Measurements from ENCODE around the gene AMDHD1. TPM values are rescaled to one million over a fixed set of nuclear protein-coding genes. Genes with fewer than 3 reads are reported as not detected.

AMDHD1 gene, protein sequence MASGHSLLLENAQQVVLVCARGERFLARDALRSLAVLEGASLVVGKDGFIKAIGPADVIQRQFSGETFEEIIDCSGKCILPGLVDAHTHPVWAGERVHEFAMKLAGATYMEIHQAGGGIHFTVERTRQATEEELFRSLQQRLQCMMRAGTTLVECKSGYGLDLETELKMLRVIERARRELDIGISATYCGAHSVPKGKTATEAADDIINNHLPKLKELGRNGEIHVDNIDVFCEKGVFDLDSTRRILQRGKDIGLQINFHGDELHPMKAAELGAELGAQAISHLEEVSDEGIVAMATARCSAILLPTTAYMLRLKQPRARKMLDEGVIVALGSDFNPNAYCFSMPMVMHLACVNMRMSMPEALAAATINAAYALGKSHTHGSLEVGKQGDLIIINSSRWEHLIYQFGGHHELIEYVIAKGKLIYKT
- total RNA-seq = 0.22 TPM in 1 of 2 replicates, not detected in the other

DNA sequence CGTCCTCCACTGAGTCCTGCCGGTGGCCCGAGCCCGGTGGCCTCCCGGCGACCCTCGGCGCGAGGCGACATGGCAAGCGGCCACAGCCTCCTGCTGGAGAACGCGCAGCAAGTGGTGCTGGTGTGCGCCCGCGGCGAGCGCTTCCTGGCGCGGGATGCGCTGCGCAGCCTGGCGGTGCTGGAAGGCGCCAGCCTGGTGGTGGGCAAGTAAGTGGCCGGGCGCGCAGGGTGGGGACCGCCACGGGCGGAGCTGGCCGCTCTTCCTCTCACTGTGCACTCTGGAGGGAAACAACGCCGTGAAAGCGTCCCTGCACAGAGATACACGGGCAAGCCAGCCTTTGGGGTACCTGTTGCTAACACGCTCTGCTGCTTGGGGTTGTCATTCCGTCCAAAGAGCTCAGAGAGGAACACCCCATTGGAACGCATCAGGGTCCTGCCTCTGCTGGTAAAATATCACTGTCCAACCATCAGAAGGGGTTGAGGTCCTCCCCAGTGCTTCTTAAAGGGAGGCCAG lies at the start of gene AMDHD1:
Gene AMDHD1, plus strand, starts transcription at position 2 of the 513 bp plus-strand sequence. Its CDS starts 68 bp downstream, at position 70.
- TF ChIP-seq, protein P1, sequence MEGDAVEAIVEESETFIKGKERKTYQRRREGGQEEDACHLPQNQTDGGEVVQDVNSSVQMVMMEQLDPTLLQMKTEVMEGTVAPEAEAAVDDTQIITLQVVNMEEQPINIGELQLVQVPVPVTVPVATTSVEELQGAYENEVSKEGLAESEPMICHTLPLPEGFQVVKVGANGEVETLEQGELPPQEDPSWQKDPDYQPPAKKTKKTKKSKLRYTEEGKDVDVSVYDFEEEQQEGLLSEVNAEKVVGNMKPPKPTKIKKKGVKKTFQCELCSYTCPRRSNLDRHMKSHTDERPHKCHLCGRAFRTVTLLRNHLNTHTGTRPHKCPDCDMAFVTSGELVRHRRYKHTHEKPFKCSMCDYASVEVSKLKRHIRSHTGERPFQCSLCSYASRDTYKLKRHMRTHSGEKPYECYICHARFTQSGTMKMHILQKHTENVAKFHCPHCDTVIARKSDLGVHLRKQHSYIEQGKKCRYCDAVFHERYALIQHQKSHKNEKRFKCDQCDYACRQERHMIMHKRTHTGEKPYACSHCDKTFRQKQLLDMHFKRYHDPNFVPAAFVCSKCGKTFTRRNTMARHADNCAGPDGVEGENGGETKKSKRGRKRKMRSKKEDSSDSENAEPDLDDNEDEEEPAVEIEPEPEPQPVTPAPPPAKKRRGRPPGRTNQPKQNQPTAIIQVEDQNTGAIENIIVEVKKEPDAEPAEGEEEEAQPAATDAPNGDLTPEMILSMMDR (conservative IDR thresholded peaks at IDR 0.05; ENCODE audit: low read depth, low read length) = peak; percentile 27
- peak within 1 kb of the TSS; percentile 89 for H3K4me3 ChIP-seq (ENCODE audit: low read depth, low read length)
- DNase-seq (ENCODE audit: low read depth) = no peak

DNA sequence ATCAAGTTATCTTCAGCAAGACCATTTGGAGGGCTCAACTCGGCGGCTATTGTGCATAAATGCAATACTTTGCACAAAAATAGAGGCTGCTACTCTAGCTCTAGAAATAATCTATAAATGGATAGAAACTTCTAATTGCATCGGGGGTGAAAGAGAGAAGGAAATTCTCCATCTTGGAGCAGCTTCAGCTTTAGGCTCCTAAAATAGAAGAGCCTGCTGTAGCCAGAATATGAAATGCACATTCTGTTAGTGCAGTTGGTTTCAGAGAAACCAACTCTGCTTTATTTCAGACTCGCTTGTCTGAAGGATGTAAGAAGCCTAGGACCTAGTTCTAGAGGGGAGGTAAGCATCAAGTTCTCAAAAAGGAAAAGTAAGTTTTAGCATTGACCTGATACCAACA lies 46.3 kb upstream of the AMDHD1 start:
- H3K4me3 ChIP-seq (ENCODE audit: low read depth, low read length) = no peak overlapping the region
- DNase-seq (ENCODE audit: low read depth) = no peak
- TF ChIP-seq, protein P1 (conservative IDR thresholded peaks at IDR 0.05; ENCODE audit: low read depth, low read length) = no peak

DNA sequence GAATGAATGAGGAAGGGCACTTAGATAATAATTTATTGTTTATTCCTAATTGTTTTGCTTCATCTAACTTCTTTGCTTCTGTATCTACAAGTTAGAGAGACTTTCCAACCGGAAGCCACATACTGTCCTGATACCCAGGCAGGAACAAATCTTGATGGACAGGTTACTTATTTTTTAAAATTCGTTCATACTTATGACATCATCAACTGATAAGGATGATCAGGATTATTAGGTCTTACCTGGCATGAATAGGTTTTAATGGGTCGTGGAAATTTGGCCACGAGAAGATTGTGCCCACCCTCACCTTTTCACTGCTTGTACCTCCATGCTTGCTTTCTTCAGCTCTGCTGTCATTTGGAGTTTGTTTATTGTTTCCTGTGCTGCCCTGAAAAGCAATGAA lies 45.0 kb upstream of the AMDHD1 start:
- DNase-seq (ENCODE audit: low read depth) = no peak
- TF ChIP-seq, protein P1 (conservative IDR thresholded peaks at IDR 0.05; ENCODE audit: low read depth, low read length) = no peak

DNA sequence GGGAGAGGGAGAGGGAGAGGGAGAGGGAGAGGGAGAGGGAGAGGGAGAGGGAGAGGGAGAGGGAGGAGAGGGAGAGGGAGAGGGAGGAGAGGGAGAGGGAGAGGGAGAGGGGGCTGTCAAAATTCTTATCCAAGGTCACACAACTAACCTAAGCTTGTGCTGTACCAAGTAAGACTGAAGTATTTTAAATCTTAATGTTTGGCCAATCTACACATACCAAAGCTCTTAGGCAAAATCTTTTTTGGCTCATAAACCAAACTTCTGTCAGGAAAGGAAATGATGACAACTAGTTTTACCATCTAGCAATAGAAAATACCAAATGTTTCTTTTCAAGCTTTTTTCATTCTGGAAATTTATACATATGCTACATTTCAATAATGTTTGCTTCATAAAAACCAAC lies 34.6 kb upstream of the AMDHD1 start:
- no peak overlapping the region for H3K4me3 ChIP-seq (ENCODE audit: low read depth, low read length)
- TF ChIP-seq, protein P1 (conservative IDR thresholded peaks at IDR 0.05; ENCODE audit: low read depth, low read length) = no peak
- DNase-seq (ENCODE audit: low read depth) = no peak

More for the DNA sequence above, 45.0 kb upstream of the AMDHD1 start:
- no peak overlapping the region for H3K4me3 ChIP-seq (ENCODE audit: low read depth, low read length)

DNA sequence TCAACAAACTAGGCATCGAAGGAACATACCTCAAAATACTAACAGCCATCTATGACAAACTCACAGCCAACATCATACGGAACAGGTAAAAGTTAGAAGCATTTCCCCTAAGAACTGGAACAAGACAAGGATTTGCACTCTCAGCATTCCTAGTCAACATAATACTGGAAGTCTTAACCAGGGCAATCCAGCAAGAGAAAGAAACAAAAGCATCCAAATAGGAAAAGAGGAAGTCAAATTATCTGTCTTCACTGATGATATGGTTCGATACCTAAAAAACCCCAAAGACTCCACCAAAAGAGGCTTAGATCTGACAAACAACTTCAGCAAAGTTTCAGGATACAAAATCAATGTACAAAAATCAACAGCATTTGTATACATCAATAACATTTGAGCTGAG lies 33.3 kb upstream of the AMDHD1 start:
- no peak overlapping the region for H3K4me3 ChIP-seq (ENCODE audit: low read depth, low read length)
- DNase-seq (ENCODE audit: low read depth) = no peak
- TF ChIP-seq, protein P1 (conservative IDR thresholded peaks at IDR 0.05; ENCODE audit: low read depth, low read length) = no peak

DNA sequence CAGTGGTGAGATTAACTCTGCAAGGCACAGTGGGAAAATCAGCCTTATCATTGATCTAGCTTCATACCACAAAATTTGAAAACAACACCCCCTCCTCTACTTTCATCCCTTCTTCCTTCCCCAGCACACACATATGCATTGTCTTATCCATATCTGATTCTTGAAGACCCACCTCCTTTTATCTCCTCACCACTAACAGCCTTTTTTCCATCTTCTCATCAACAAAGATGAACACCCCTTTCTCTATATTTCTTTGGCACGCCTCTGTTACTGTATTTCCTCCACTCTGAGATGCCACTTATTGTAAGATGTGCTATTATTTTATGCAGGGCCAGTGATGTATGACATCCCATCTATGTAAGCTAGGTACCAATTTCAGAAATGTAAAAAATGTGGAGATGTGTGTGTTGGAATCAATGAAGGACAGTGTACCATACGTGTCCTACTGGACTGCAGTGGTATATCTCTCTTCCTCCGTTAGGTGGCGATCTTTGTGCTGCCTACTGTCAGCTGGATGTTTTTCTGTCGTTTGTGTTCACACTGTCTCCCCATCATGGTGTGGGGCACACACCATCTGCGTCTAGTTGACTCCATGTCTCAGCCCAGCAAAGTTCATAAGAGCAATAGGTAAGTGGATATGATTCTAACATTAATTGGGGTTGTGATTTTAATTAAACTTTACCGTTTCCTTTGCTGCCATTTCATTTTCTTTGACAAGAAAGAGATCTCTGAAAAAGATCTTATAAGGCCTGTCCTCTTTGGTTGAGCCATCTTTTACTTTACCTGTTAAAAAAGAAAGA lies 24.7 kb upstream of the AMDHD1 start:
- no peak overlapping the region for H3K4me3 ChIP-seq (ENCODE audit: low read depth, low read length)
- TF ChIP-seq, protein P1 (conservative IDR thresholded peaks at IDR 0.05; ENCODE audit: low read depth, low read length) = peak; percentile 96
- no peak for DNase-seq (ENCODE audit: low read depth)

Measured in epithelial cell of proximal tubule (primary cell).